Left ventricle myocardium inferior (tissue), 1 donor: ENCODE measurements around the gene KDM2A. TPM values are rescaled to one million over a fixed set of nuclear protein-coding genes. Genes with fewer than 3 reads are reported as not detected.

Source experiments
- DNase-seq: peaks from one replicate; pipeline ENCODE4 v3.0.0-alpha.2; 2020
- H3K27ac ChIP-seq: fragments of 200-600 bp; replicated peaks from 2 replicates; pipeline ENCODE4 v1.8.0; 2021
- H3K27me3 ChIP-seq: fragments of 200-600 bp; 2 replicates; pipeline ENCODE4 v1.8.0; 2021; ENCODE audit warnings: low read depth
- H3K36me3 ChIP-seq: fragments of 200-600 bp; 2 replicates; pipeline ENCODE4 v1.8.0; 2021
- H3K4me1 ChIP-seq: fragments of 200-600 bp; 2 replicates; pipeline ENCODE4 v1.8.0; 2021
- H3K4me3 ChIP-seq: fragments of 200-600 bp; 2 replicates; pipeline ENCODE4 v1.8.0; 2021; ENCODE audit warnings: mild to moderate bottlenecking, moderate library complexity
- H3K9me3 ChIP-seq: fragments of 200-600 bp; replicated peaks from 2 replicates; pipeline ENCODE4 v1.8.0; 2021
- intact Hi-C: fragments of 100-400 bp; cut with micrococcal nuclease; formaldehyde crosslinking; loops from one replicate; pipeline ENCODE4 v1.11.0; 2022
- total RNA-seq: library from RNA; stranded (reverse); fragmentation: NEBNext Ultra II Directional; extraction: Animal tissue kit (Norgen Biotek cat#: 25700); gene quantifications from one replicate; pipeline ENCODE4 v1.2.1, GENCODE V29; 2021
- TF ChIP-seq, protein P1 (sequence below): fragments of 200-600 bp; IDR thresholded peaks from 2 replicates; pipeline ENCODE4 v1.8.0; 2021; ENCODE audit warnings: antibody characterized with exemption, mild to moderate bottlenecking, borderline replicate concordance
- donor health status: DM: no; HTN: yes; CAD: no; lungs with severe emphysema.

KDM2A gene
- total RNA-seq, 1 donor from 2014 or later = 37.6 TPM

GRCh38 chr11:67282155-67282875 is 163.3 kb downstream of the KDM2A start:
- Histone ChIP-seq H3K4me3 (no peak overlapping the region), H3K36me3 (peaks cover 87% of the 10 kb centered on the region), H3K27ac (peak overlapping the region; percentile 67), H3K27me3 (no peaks in the 10 kb centered on the region), H3K4me1 (peaks cover 64% of the 10 kb centered on the region), H3K9me3 (no peaks in the 10 kb centered on the region)
- TF ChIP-seq, protein P1, sequence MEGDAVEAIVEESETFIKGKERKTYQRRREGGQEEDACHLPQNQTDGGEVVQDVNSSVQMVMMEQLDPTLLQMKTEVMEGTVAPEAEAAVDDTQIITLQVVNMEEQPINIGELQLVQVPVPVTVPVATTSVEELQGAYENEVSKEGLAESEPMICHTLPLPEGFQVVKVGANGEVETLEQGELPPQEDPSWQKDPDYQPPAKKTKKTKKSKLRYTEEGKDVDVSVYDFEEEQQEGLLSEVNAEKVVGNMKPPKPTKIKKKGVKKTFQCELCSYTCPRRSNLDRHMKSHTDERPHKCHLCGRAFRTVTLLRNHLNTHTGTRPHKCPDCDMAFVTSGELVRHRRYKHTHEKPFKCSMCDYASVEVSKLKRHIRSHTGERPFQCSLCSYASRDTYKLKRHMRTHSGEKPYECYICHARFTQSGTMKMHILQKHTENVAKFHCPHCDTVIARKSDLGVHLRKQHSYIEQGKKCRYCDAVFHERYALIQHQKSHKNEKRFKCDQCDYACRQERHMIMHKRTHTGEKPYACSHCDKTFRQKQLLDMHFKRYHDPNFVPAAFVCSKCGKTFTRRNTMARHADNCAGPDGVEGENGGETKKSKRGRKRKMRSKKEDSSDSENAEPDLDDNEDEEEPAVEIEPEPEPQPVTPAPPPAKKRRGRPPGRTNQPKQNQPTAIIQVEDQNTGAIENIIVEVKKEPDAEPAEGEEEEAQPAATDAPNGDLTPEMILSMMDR = no peak
- intact Hi-C loops = no loop called here
- peak; percentile 17 for DNase-seq

DNA sequence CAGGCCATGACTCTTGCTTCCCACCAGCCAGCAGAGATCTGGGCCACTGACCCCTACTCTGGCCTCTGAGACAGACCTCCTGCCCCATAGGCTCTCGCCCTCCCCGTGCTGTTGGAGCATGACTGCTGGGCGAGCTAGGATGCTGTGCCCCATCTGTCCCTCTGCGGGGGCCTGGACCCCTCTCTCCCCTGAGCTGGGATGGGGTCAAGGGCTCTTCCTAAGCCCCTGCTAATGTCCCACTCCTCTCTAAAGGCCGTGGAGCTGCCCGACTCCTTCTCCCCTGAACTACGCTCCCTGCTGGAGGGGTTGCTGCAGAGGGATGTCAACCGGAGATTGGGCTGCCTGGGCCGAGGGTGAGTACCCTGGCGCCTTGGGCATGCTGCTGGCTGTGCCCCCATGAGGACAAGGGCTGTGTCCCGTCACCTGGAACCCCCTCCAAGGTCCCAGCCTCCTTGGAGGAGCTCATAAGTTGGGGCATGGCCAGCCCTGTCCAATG is 163.9 kb downstream of the KDM2A start:
- intact Hi-C loops = no loop called here
- H3K27ac ChIP-seq = peak overlapping the region; percentile 67
- peaks cover 64% of the 10 kb centered on the region for H3K4me1 ChIP-seq
- H3K27me3 ChIP-seq = no peaks in the 10 kb centered on the region
- TF ChIP-seq, protein P1 = no peak
- peaks cover 87% of the 10 kb centered on the region for H3K36me3 ChIP-seq
- peak; percentile 12 for DNase-seq
- H3K9me3 ChIP-seq = no peaks in the 10 kb centered on the region
- H3K4me3 ChIP-seq = no peak overlapping the region

- H3K4me1 ChIP-seq = peaks cover 64% of the 10 kb centered on the region
- peak overlapping the region; percentile 67 for H3K27ac ChIP-seq
- H3K4me3 ChIP-seq = no peak overlapping the region
- peaks cover 84% of the 10 kb centered on the region for H3K36me3 ChIP-seq
- intact Hi-C loops = no loop called here
- no peaks in the 10 kb centered on the region for H3K27me3 ChIP-seq
- TF ChIP-seq, protein P1 = no peak
- no peaks in the 10 kb centered on the region for H3K9me3 ChIP-seq
- DNase-seq = peak; percentile 34
Measured at GRCh38 chr11:67283481-67283963, 164.5 kb downstream of the KDM2A start.

GRCh38 chr11:67284811-67285540 is 165.9 kb downstream of the KDM2A start:
- Histone ChIP-seq H3K27ac (peak overlapping the region; percentile 95), H3K27me3 (no peaks in the 10 kb centered on the region), H3K36me3 (peaks cover 70% of the 10 kb centered on the region), H3K4me1 (peaks cover 62% of the 10 kb centered on the region), H3K4me3 (no peak overlapping the region), H3K9me3 (no peaks in the 10 kb centered on the region)
- TF ChIP-seq, protein P1 = no peak
- intact Hi-C loops = no loop called here
- DNase-seq = peak; percentile 18

- TF ChIP-seq, protein P1 = no peak
- intact Hi-C loops = no loop called here
- H3K27me3 ChIP-seq = no peaks in the 10 kb centered on the region
- H3K36me3 ChIP-seq = peaks cover 67% of the 10 kb centered on the region
- no peaks in the 10 kb centered on the region for H3K9me3 ChIP-seq
- H3K27ac ChIP-seq = peak overlapping the region; percentile 95
- H3K4me1 ChIP-seq = peaks cover 62% of the 10 kb centered on the region
- H3K4me3 ChIP-seq = no peak overlapping the region
- DNase-seq = peak; percentile 20
Measured at GRCh38 chr11:67285541-67286498, 166.8 kb downstream of the KDM2A start.
